Tibial nerve (tissue), 3 donors: ENCODE results near the gene ZNF366.

Source experiments
- POLR2A ChIP-seq, 2 donors: fragments of 450-650 bp; IDR thresholded peaks; one replicate each; pipeline ENCODE4 v1.6.1; 2017; ENCODE audit warnings: antibody characterized with exemption in 2 of 2, mild to moderate bottlenecking in 2 of 2, moderate library complexity in 2 of 2
- TF ChIP-seq, protein P1 (sequence below), 5 experiments: fragments of 200-600 bp in 3 of 5; fragments of 450-650 bp in 2 of 5; sonication (generic) in 3 of 5; IDR thresholded peaks; one replicate each; pipeline ENCODE4 v1.5.1; 2016 to 2019; ENCODE audit warnings: antibody characterized with exemption in 5 of 5, mild to moderate bottlenecking in 3 of 5, moderate library complexity in 2 of 5

DNA sequence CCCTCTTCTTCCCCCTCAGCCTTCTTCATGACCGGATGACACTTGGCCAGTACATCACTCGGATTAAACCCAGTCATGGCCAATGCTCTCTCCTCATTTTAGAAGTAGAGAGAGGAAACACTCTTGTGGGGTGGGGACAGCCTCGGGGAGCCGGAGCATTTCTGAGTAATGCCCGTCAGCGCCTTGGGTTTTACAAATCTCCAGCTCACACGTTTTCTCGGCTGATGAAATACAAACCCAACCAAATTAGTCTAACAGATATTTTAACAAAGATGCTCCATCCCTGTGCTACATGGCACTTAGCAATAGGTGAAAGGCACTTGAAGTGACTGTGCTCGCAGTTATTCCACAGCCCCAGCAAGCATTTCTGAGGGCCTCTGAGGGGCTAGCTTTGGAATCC, 51.7 kb downstream of the ZNF366 start:
- TF ChIP-seq, protein P1, sequence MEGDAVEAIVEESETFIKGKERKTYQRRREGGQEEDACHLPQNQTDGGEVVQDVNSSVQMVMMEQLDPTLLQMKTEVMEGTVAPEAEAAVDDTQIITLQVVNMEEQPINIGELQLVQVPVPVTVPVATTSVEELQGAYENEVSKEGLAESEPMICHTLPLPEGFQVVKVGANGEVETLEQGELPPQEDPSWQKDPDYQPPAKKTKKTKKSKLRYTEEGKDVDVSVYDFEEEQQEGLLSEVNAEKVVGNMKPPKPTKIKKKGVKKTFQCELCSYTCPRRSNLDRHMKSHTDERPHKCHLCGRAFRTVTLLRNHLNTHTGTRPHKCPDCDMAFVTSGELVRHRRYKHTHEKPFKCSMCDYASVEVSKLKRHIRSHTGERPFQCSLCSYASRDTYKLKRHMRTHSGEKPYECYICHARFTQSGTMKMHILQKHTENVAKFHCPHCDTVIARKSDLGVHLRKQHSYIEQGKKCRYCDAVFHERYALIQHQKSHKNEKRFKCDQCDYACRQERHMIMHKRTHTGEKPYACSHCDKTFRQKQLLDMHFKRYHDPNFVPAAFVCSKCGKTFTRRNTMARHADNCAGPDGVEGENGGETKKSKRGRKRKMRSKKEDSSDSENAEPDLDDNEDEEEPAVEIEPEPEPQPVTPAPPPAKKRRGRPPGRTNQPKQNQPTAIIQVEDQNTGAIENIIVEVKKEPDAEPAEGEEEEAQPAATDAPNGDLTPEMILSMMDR (IDR thresholded peaks at IDR 0.05) = no peak
- TF ChIP-seq POLR2A (IDR thresholded peaks at IDR 0.05) = no peak
